GM21515 (cell line): ENCODE data around the gene GRIN2C.
"Not testable (repeated sequence)": the region's sequence is repeated elsewhere in the genome, so short reads cannot be mapped to it uniquely, and the experiment has no call there.

Source experiments
- ATAC-seq: cut with Tn5 transposase; IDR thresholded peaks from one replicate; pipeline ENCODE4 v1.9.1; 2021; ENCODE audit not compliant: unreplicated experiment

Gene GRIN2C

DNA sequence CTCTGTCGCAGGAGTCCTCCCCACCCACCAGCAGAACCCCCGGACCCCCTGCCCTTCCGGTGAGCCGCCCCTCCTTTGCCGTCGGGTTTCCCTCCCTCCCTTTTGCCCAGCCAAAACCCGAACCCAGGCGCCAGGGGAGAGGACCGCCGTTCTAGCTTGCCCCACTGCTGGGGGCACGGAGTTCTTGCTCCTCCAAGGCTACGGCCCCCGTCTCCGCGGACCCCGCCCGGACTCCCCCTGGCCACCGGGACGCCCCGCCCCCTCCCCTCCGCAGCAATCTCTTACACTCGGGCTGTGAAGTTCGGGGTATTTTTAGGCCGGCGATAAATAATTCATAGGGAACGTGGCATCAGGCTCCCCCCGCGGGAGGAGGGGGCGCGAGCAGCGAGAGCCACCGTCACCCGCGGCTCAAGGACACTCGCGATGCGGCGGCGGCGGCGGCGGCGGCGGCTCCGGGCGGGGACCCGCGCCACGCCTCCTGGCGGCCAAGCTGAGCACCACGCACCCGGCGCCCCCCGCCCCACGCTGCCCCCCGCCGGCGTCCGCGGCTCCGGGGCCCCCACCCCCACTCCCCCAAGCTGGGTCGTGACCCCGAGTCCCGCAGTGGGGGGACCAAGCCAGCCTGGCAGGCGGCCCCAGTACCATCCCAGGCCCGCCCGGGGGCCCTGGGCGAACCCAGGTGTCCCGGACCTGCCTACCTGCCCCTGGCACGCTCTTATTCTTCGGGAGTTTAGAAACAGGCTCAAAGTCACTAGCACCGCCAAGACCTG is at the start of gene GRIN2C:
TSS of gene GRIN2C (minus strand) at position 427 of the 770 bp plus-strand sequence. CDS start 4,793 bp downstream, outside the sequence.
- no peak for ATAC-seq

DNA sequence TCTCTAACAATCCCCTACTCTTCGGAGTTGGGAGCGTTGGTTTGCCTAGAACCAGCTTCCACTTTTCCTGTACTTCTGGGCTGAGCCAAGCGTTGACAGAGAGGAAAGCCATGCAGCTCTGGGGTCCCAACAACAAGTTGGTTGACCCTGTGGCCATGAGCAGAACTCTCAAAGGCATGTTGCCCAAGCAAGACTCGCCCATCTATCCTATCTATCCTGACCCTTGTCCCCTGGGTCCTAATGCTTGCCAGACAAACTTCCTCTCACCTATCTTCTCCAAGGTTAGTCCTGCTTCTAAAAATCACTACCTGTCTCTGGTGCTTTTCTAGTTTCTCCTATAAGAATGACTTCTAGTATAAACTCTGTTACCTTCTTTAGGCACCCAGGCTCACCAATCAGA is 49.4 kb upstream of the GRIN2C start:
- ATAC-seq = not testable (repeated sequence)

- ATAC-seq = no peak
Observed at GRCh38 chr17:74907012-74907411, 47.3 kb upstream of the GRIN2C start.

DNA sequence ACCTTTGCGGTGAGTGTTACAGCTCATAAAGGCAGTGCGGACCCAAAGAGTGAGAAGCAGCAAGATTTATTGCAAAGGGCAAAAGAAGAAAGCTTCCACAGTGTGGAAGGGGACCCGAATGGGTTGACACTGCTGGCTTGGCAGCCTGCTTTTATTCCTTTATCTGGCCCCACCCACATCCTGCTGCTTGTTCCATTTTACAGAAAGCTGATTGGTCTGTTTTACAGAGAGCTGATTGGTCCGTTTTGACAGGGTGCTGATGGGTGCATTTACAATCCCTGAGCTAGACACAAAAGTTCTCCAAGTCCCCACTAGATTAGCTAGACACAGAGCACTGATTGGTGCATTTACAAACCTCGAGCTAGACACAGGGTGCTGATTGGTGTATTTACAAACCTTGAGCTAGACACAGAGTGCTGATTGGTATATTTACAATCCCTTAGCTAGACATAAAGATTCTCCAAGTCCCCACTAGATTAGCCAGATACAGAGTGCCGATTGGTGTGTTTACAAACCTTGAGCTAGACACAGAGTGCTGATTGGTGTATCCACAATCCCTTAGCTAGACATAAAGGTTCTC is 46.6 kb upstream of the GRIN2C start:
- not testable (repeated sequence) for ATAC-seq

DNA sequence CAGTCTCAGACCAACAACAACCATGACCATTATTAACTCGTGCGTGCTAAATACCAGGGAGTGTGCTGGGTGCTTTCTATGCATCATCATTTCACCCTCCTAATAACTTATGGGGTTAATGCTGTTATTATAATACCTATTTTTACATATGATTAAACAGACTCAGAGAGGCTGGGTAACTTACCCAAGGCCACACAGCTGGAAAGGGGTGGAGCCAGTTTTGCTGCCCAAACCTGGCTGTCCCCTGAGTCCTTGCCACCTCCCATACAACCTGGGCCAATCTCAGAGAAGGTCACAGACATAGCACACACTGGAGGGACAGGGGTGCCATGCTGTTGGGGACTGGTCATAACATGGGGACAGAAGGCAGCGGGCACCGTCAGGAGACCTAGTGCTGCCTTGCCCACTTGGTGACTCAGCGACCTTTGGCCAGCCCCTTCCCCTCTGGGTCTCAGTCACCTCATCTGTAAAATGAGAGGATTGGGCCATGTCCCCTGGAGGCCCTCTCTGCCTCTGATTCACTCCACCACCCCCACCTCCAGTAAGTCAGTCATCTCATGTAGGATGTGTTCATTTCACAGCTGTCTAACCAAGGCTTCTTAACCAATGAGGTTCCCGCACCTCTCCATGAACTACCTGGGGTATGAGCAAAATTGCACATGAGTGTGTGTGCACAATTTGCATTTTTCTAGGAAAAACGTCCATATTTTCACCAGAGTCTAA is 45.2 kb upstream of the GRIN2C start:
- no peak for ATAC-seq

DNA sequence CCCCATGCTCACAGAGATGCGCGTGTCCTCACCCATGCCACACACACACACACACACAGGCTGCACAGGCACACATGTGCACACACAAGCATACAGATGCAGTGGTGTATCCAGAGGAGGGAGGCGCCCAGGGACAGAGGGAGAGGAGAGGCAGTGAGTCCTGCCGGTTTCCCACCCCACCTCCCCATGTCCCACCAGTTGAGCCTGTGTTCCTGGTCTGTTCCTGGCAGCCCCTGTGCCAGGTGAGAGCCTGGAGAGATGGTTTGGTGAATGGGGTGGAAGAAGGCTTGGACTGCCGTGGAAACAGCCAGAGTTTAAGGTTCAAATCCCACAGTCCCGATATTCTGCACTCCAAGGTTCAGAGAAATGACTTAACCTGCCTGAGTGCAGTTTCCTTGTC is 44.0 kb upstream of the GRIN2C start:
- ATAC-seq = no peak

DNA sequence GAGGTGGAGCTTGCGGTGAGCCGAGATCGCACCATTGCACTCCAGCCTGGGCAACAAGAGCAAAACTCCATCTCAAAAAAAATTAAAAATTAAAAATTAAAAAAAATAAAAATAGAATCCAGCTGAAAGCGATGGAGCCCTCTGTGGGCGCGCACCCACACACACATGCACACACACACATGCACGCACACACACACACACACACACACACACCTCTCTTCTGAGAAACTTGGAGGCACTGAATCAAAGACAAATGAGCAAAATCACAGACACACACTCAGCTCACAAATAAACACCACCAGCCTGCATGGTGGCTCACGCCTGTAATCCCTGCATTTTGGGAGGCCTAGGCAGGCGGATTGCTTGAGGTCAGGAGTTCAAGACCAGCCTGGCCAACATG is 43.3 kb upstream of the GRIN2C start:
- ATAC-seq = no peak

DNA sequence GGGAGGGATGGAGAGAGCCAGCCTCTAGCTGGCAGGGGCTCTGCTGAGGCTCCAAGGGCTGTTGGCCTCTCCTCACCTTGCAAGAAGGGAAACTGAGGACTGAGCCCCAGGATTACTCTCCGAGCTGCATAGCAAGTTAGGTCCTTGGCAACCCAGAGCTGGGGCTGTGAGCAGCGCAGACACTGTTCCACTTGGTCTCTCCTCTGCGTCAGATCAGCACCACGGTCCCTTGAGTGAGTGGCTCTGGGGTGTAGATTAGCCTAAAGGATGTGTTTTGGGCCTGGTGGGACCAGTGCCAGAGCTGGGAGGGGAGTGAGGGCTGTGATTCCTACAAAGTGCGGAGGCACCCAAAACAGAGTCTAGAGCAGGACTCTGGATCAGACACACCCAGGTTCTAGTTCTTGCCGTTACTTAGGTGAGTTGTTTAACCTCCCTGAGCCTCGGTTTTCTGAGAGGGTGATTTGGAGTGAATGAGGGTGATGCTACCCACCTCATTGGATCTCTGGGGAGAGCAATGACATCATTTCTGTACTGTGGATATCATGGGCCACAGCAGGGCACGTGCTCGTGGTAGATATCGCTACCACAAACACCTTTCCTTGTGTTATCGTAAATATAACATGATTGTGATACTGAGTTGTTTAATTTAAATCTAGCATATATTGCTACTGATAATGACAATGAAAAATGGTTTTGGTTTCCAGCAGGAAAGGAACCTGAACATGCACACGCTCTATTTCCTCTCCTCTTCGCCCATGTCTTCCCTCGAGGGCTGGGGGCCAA is 41.9 kb upstream of the GRIN2C start:
- no peak for ATAC-seq

DNA sequence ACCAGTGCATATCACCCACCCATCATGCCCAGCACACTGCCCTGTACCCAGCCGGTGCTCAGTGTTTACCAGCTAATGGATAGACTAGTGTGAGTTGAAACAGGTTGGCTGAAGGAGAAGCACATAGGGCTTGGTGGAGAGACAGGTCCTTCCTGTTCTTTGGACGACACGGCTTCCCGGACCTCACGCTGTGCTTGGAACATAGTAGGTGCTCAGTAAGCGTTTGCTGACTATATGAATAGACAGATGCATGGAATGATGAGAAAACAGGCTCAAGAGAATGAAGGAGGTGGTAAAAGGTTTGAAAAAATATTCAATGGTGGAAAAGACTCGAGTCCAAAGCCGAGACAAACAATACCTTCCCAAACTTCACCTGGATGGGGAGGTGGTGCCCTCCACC is 40.5 kb upstream of the GRIN2C start:
- ATAC-seq = no peak

- no peak for ATAC-seq
Observed at GRCh38 chr17:74898376-74898946, 38.8 kb upstream of the GRIN2C start.

DNA sequence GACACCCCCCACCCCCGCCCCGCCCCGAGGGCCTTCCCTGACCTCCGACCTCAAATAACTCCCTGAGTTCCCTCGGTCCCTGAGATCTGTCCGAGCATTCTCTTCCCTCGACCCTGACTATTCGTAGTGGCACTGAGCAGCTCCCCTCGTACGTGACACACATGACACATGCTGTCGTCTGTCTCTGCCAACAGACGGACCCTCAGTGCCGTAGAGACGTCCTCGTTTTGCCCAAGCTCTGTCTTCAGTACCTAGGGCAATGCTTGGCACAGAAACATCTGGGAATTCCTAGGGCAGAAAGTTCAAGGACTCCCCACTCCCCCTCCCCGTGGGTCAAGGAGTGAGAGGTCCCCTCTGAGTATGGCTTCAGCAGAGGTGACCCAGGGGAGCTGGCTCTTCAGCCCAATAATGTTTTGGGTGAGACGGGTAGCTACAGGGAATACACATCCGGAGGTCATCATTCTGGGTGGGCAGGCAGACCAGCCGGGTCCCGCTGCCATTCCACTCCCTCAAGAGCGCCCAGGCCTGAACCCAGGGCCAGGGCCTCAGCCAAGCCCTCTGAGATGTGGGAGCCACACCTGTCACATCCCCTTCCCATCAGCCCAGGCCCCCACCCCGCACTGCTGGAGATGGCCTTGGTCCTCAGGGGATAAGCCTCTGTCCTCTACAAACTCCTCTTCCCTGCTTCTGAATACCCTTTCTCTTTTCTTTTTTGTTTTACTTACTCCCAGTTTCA is 34.4 kb upstream of the GRIN2C start:
- no peak for ATAC-seq

GRCh38 chr17:74892974-74893911 is 33.6 kb upstream of the GRIN2C start, which contains the start of gene FADS6:
TSS of gene FADS6 (minus strand) at chr17:74893633. CDS start at chr17:74893595, 38 bp downstream.
- ATAC-seq = no peak

DNA sequence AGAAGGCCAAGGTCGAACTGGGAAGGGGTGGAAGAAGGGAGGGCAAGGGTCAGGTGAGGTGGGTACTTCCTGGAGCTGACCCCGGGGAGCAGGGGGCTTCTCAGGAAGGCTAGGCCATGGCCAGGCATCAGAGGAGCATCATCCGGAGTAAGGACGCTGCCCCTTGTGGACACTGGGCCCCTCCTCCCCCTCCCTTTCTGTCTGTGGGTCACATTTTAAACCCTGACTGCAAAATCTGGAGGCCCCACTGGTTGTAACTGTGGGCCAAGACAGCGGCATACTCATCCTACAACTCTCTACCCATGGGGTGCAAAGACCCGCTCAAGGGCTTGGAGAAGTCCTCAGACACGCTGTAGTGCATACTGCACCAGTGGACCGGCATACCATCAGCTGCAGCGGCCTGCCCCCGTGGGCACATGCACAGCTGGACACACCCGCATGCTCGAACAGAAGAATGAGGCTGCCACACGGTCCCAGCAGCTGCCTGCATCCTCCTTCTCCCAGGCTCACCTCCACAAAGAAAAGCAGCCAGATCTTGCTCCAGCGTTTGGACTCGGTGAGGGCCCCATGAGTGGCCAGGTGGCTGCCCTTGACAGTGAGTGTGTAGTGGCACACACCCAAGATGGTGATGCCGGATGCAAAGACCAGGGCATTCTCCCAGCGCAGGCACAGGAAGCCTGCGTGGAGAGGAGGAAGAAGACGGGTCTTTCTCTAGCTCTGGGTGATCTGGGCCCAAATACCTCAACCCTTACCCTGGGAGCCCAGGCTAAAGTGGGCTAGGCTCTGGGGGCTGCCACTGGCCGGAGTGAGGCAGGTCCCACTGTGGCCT is 32.5 kb upstream of the GRIN2C start:
- ATAC-seq = no peak

GRCh38 chr17:74890554-74890953 is 30.9 kb upstream of the GRIN2C start:
- ATAC-seq = no peak

DNA sequence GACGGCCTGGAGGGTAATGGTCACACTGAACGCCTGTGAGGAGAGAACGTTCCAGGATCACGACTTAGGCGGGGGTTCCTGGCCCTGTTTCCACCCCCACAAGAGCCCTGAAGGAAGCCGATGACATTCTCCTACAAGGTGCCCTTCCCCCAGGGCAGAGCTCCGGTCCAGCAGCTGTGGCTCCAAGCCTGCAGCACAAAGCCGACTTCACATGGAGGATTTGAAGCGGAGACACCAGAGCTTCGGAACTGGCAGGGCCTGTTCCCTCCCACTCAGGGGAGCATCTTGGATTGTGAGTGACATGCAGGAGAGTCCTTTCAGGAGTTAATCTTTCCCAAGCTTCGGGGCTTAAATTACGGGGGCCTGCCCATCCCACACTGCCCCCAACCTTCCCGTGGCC is 28.8 kb upstream of the GRIN2C start:
- no peak for ATAC-seq

- ATAC-seq = no peak
Observed at GRCh38 chr17:74883241-74883745, 23.6 kb upstream of the GRIN2C start.

GRCh38 chr17:74882517-74883240 is 23.0 kb upstream of the GRIN2C start:
- ATAC-seq = no peak
